Right ventricle myocardium superior (tissue), 1 donor: Measurements from ENCODE around the gene CAMKMT. TPM values are rescaled to one million over a fixed set of nuclear protein-coding genes. Genes with fewer than 3 reads are reported as not detected.

Experiments used
- ATAC-seq: fragments of 200-7000 bp; cut with Tn5 transposase; one replicate; pipeline ENCODE4 v1.9.1; 2020; ENCODE audit warnings: mild to moderate bottlenecking; ENCODE audit not compliant: poor library complexity
- DNase-seq: peaks from one replicate; pipeline ENCODE4 v3.0.0-alpha.2; 2020
- intact Hi-C: fragments of 100-400 bp; cut with DNase I; formaldehyde crosslinking; loops from one replicate; pipeline ENCODE4 v1.11.2; 2022
- total RNA-seq: library from RNA; stranded (reverse); fragmentation: NEBNext Ultra II Directional; extraction: Animal tissue kit (Norgen Biotek cat#: 25700); gene quantifications from one replicate; pipeline ENCODE4 v1.2.1, GENCODE V29; 2021
- donor health status: DM: no; HTN: yes; CAD: no; lungs with severe emphysema.

CAMKMT gene
- total RNA-seq, 1 donor from 2014 or later: 5.1 TPM

- intact Hi-C loops: no loop called here
- no peak for DNase-seq
Observed at GRCh38 chr2:44731505-44731904, 369.8 kb downstream of the CAMKMT start.

GRCh38 chr2:44736270-44736942 lies 374.7 kb downstream of the CAMKMT start:
- ATAC-seq (no peak), DNase-seq (no peak)
- intact Hi-C loops: no loop called here

More at GRCh38 chr2:44731505-44731904, 369.8 kb downstream of the CAMKMT start:
- no peak for ATAC-seq

GRCh38 chr2:44740678-44741077 lies 378.9 kb downstream of the CAMKMT start:
- no peak for DNase-seq
- no peak for ATAC-seq
- intact Hi-C loops: no loop called here

- ATAC-seq: no peak
- intact Hi-C loops: no loop called here
- no peak for DNase-seq
Observed at GRCh38 chr2:44741507-44741906, 379.8 kb downstream of the CAMKMT start.

- DNase-seq (no peak), ATAC-seq (no peak)
- intact Hi-C loops: no loop called here
Observed at GRCh38 chr2:44742057-44742456, 380.3 kb downstream of the CAMKMT start.

GRCh38 chr2:44743473-44743872 lies 381.7 kb downstream of the CAMKMT start:
- no peak for DNase-seq
- intact Hi-C loops: no loop called here
- ATAC-seq: no peak

- intact Hi-C loops: no loop called here
- DNase-seq (no peak), ATAC-seq (no peak)
Observed at GRCh38 chr2:44744961-44745892, 383.5 kb downstream of the CAMKMT start.

GRCh38 chr2:44745922-44746766 lies 384.4 kb downstream of the CAMKMT start:
- intact Hi-C loops: no loop called here
- ATAC-seq (no peak), DNase-seq (no peak)

GRCh38 chr2:44746856-44747615 lies 385.3 kb downstream of the CAMKMT start:
- ATAC-seq: no peak
- intact Hi-C loops: no loop called here

GRCh38 chr2:44747794-44748193 lies 386.0 kb downstream of the CAMKMT start:
- ATAC-seq: no peak
- intact Hi-C loops: no loop called here

More at GRCh38 chr2:44746856-44747615, 385.3 kb downstream of the CAMKMT start:
- DNase-seq: no peak

GRCh38 chr2:44751754-44752479 lies 390.2 kb downstream of the CAMKMT start:
- intact Hi-C loops: no loop called here
- no peak for ATAC-seq
- DNase-seq: no peak

More at GRCh38 chr2:44747794-44748193, 386.0 kb downstream of the CAMKMT start:
- DNase-seq: no peak

GRCh38 chr2:44752761-44753160 lies 391.0 kb downstream of the CAMKMT start:
- ATAC-seq (no peak), DNase-seq (no peak)
- intact Hi-C loops: no loop called here

- DNase-seq (no peak), ATAC-seq (no peak)
- intact Hi-C loops: no loop called here
Observed at GRCh38 chr2:44753552-44754285, 392.0 kb downstream of the CAMKMT start.

- ATAC-seq (no peak), DNase-seq (no peak)
- intact Hi-C loops: no loop called here
Observed at GRCh38 chr2:44758591-44758990, 396.8 kb downstream of the CAMKMT start.

- intact Hi-C loops: no loop called here
- DNase-seq: no peak
- no peak for ATAC-seq
Observed at GRCh38 chr2:44759823-44760222, 398.1 kb downstream of the CAMKMT start.

- intact Hi-C loops: no loop called here
- no peak for DNase-seq
- ATAC-seq: no peak
Observed at GRCh38 chr2:44763275-44763782, 401.6 kb downstream of the CAMKMT start.

GRCh38 chr2:44766220-44766619 lies 404.5 kb downstream of the CAMKMT start:
- DNase-seq (no peak), ATAC-seq (no peak)
- intact Hi-C loops: no loop called here
